K562 (cell line): Measurements from ENCODE around the gene SUMO3.

Experiments used
- CXXC5 ChIP-seq: fragments of 250-450 bp; sonication (Bioruptor Pico); IDR thresholded peaks from 2 replicates; pipeline ENCODE4 v1.8.0; 2022; ENCODE audit warnings: inconsistent platforms, mild to moderate bottlenecking, moderate library complexity
- HSF4 ChIP-seq: fragments of 250-450 bp; sonication (Bioruptor Pico); IDR thresholded peaks from 2 replicates; pipeline ENCODE4 v2.1.2; 2022; ENCODE audit warnings: mild to moderate bottlenecking, moderate library complexity, borderline replicate concordance
- TEAD2 ChIP-seq: fragments of 450-650 bp; IDR thresholded peaks from 2 replicates; pipeline ENCODE4 v1.6.1; 2016; ENCODE audit warnings: missing genetic modification characterization, control low read depth, missing compliant biosample characterization
- YY1 ChIP-seq, 3 experiments: IDR thresholded peaks; 2 replicates each; pipeline ENCODE4 v1.6.1; 2011; ENCODE audit warnings: low read length in 2 of 3, mild to moderate bottlenecking in 2 of 3, moderate library complexity in 2 of 3, borderline replicate concordance in 1 of 3, control low read depth in 1 of 3, low read depth in 1 of 3; ENCODE audit not compliant: insufficient read depth in 3 of 3, insufficient replicate concordance in 2 of 3, control insufficient read depth in 1 of 3, insufficient read length in 1 of 3; ENCODE audit errors: extremely low read depth in 1 of 3
- TF ChIP-seq, protein P1 (sequence below), 3 experiments: IDR thresholded peaks in 2 of 3; conservative IDR thresholded peaks in 1 of 3; 2 replicates each; pipeline ENCODE4 v1.5.1; 2011 to 2012; ENCODE audit warnings: low read length in 3 of 3, mild to moderate bottlenecking in 3 of 3, control low read depth in 2 of 3, improper control_type of control experiment in 1 of 3, inconsistent platforms in 1 of 3, low read depth in 1 of 3, mixed read lengths in 1 of 3, moderate library complexity in 1 of 3; ENCODE audit not compliant: insufficient read depth in 2 of 3
- TF ChIP-seq, protein P2 (sequence below): fragments of 450-650 bp; formaldehyde crosslinking; IDR thresholded peaks from 2 replicates; pipeline ENCODE4 v1.4.0; 2020; ENCODE audit warnings: mild to moderate bottlenecking, moderate library complexity

DNA sequence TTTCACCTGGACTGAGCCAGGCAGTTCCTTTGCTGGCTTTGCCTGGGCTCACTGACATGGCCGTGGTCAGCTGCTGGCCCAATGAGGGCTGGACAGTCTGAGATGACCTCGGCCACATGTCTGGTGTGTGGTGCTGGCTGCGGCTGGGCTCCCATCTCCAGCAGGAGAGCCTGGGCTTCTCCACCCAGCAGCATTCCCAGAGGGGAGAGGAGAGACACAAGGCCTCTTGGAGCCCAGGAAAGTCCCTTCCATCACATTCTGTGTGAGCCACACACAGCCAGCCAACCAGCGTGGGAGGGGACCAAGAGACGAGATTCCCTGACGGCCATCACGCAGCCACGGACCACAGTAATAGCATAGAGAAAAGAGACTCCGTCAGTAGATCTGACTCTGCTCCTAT, 21.1 kb upstream of the SUMO3 start:
- no peak for TF ChIP-seq TEAD2
- no peak for TF ChIP-seq YY1 (IDR thresholded peaks at IDR 0.05; ENCODE audit: borderline replicate concordance in 1 of 3, control insufficient read depth in 1 of 3, extremely low read depth in 1 of 3, insufficient read depth in 3 of 3, insufficient read length in 1 of 3, insufficient replicate concordance in 2 of 3, low read depth in 1 of 3, low read length in 2 of 3)
- no peak for TF ChIP-seq HSF4 (CRISPR knock-in tag)
- TF ChIP-seq, protein P1, sequence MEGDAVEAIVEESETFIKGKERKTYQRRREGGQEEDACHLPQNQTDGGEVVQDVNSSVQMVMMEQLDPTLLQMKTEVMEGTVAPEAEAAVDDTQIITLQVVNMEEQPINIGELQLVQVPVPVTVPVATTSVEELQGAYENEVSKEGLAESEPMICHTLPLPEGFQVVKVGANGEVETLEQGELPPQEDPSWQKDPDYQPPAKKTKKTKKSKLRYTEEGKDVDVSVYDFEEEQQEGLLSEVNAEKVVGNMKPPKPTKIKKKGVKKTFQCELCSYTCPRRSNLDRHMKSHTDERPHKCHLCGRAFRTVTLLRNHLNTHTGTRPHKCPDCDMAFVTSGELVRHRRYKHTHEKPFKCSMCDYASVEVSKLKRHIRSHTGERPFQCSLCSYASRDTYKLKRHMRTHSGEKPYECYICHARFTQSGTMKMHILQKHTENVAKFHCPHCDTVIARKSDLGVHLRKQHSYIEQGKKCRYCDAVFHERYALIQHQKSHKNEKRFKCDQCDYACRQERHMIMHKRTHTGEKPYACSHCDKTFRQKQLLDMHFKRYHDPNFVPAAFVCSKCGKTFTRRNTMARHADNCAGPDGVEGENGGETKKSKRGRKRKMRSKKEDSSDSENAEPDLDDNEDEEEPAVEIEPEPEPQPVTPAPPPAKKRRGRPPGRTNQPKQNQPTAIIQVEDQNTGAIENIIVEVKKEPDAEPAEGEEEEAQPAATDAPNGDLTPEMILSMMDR (IDR thresholded peaks at IDR 0.05 in 2 of 3, conservative IDR thresholded peaks at IDR 0.05 in 1 of 3; ENCODE audit: insufficient read depth in 2 of 3, low read depth in 1 of 3, low read length in 3 of 3) = no peak
- TF ChIP-seq, protein P2, sequence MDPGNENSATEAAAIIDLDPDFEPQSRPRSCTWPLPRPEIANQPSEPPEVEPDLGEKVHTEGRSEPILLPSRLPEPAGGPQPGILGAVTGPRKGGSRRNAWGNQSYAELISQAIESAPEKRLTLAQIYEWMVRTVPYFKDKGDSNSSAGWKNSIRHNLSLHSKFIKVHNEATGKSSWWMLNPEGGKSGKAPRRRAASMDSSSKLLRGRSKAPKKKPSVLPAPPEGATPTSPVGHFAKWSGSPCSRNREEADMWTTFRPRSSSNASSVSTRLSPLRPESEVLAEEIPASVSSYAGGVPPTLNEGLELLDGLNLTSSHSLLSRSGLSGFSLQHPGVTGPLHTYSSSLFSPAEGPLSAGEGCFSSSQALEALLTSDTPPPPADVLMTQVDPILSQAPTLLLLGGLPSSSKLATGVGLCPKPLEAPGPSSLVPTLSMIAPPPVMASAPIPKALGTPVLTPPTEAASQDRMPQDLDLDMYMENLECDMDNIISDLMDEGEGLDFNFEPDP (CRISPR knock-in tag) = no peak
- TF ChIP-seq CXXC5 (CRISPR knock-in tag) = no peak
